ENCODE data around the gene DHX8. TPM values are rescaled to one million over a fixed set of nuclear protein-coding genes. Genes with fewer than 3 reads are reported as not detected.
"Not testable (repeated sequence)": the region's sequence is repeated elsewhere in the genome, so short reads cannot be mapped to it uniquely, and the experiment has no call there.

DHX8 gene
- total RNA-seq, 1 donor from 2014 or later: 54.1 TPM

- Mint-ChIP-seq H3K9me3 (ENCODE audit: unreplicated experiment) (no peaks in the 10 kb centered on the region), H3K27ac (ENCODE audit: unreplicated experiment) (no peak overlapping the region), H3K27me3 (ENCODE audit: unreplicated experiment) (no peaks in the 10 kb centered on the region), H3K4me1 (ENCODE audit: unreplicated experiment) (no peaks in the 10 kb centered on the region), H3K36me3 (ENCODE audit: low read depth, unreplicated experiment) (no peaks in the 10 kb centered on the region), H3K4me3 (ENCODE audit: unreplicated experiment) (no peak overlapping the region)
- no peak for DNase-seq (ENCODE audit: low spot score)
- TF ChIP-seq CTCF (IDR thresholded peaks at IDR 0.05; ENCODE audit: unreplicated experiment): no peak
Observed at GRCh38 chr17:43467981-43468581, 15.7 kb upstream of the DHX8 start.

GRCh38 chr17:43468691-43469139 lies 15.1 kb upstream of the DHX8 start:
- no peak overlapping the region for H3K27ac Mint-ChIP-seq (ENCODE audit: unreplicated experiment)
- no peaks in the 10 kb centered on the region for H3K9me3 Mint-ChIP-seq (ENCODE audit: unreplicated experiment)
- no peak for DNase-seq (ENCODE audit: low spot score)
- no peaks in the 10 kb centered on the region for H3K36me3 Mint-ChIP-seq (ENCODE audit: low read depth, unreplicated experiment)
- TF ChIP-seq CTCF (IDR thresholded peaks at IDR 0.05; ENCODE audit: unreplicated experiment): no peak
- H3K27me3 Mint-ChIP-seq (ENCODE audit: unreplicated experiment): no peaks in the 10 kb centered on the region
- H3K4me3 Mint-ChIP-seq (ENCODE audit: unreplicated experiment): no peak overlapping the region
- H3K4me1 Mint-ChIP-seq (ENCODE audit: unreplicated experiment): no peaks in the 10 kb centered on the region

- Mint-ChIP-seq H3K4me3 (ENCODE audit: unreplicated experiment) (no peak overlapping the region), H3K36me3 (ENCODE audit: low read depth, unreplicated experiment) (no peaks in the 10 kb centered on the region), H3K9me3 (ENCODE audit: unreplicated experiment) (no peaks in the 10 kb centered on the region), H3K27ac (ENCODE audit: unreplicated experiment) (no peak overlapping the region), H3K27me3 (ENCODE audit: unreplicated experiment) (no peaks in the 10 kb centered on the region), H3K4me1 (ENCODE audit: unreplicated experiment) (no peaks in the 10 kb centered on the region)
- DNase-seq (ENCODE audit: low spot score): no peak
- no peak for TF ChIP-seq CTCF (IDR thresholded peaks at IDR 0.05; ENCODE audit: unreplicated experiment)
Observed at GRCh38 chr17:43469145-43469544, 14.6 kb upstream of the DHX8 start.

GRCh38 chr17:43471585-43472160 lies 12.1 kb upstream of the DHX8 start:
- peaks cover 3% of the 10 kb centered on the region for H3K27me3 Mint-ChIP-seq (ENCODE audit: unreplicated experiment)
- no peaks in the 10 kb centered on the region for H3K36me3 Mint-ChIP-seq (ENCODE audit: low read depth, unreplicated experiment)
- DNase-seq (ENCODE audit: low spot score): no peak
- H3K9me3 Mint-ChIP-seq (ENCODE audit: unreplicated experiment): no peaks in the 10 kb centered on the region
- no peak overlapping the region for H3K4me3 Mint-ChIP-seq (ENCODE audit: unreplicated experiment)
- no peaks in the 10 kb centered on the region for H3K4me1 Mint-ChIP-seq (ENCODE audit: unreplicated experiment)
- H3K27ac Mint-ChIP-seq (ENCODE audit: unreplicated experiment): no peak overlapping the region
- no peak for TF ChIP-seq CTCF (IDR thresholded peaks at IDR 0.05; ENCODE audit: unreplicated experiment)

- no peak for TF ChIP-seq CTCF (IDR thresholded peaks at IDR 0.05; ENCODE audit: unreplicated experiment)
- no peak for DNase-seq (ENCODE audit: low spot score)
- Mint-ChIP-seq H3K27ac (ENCODE audit: unreplicated experiment) (no peak overlapping the region), H3K4me3 (ENCODE audit: unreplicated experiment) (no peak overlapping the region), H3K9me3 (ENCODE audit: unreplicated experiment) (no peaks in the 10 kb centered on the region), H3K27me3 (ENCODE audit: unreplicated experiment) (peaks cover 3% of the 10 kb centered on the region), H3K4me1 (ENCODE audit: unreplicated experiment) (no peaks in the 10 kb centered on the region), H3K36me3 (ENCODE audit: low read depth, unreplicated experiment) (no peaks in the 10 kb centered on the region)
Observed at GRCh38 chr17:43475494-43476089, 8.2 kb upstream of the DHX8 start.

GRCh38 chr17:43476306-43476705 lies 7.5 kb upstream of the DHX8 start:
- H3K27me3 Mint-ChIP-seq (ENCODE audit: unreplicated experiment); H3K9me3 Mint-ChIP-seq (ENCODE audit: unreplicated experiment); H3K36me3 Mint-ChIP-seq (ENCODE audit: low read depth, unreplicated experiment); H3K27ac Mint-ChIP-seq (ENCODE audit: unreplicated experiment); H3K4me1 Mint-ChIP-seq (ENCODE audit: unreplicated experiment); H3K4me3 Mint-ChIP-seq (ENCODE audit: unreplicated experiment); DNase-seq (ENCODE audit: low spot score): not testable (repeated sequence)

Data from endothelial cell (in vitro differentiated cells).